Heart left ventricle (tissue), 13 donors: ENCODE results near the gene NOTCH3.

ENCODE experiments used
- CTCF ChIP-seq, 12 donors: fragments of 200-600 bp; sonication (generic) in 4 of 12; IDR thresholded peaks; one replicate each; pipeline versions ENCODE4 v1.5.0 to v1.8.0; 2018 to 2022; ENCODE audit warnings: antibody characterized with exemption in 12 of 12, mild to moderate bottlenecking in 5 of 12
- POLR2A ChIP-seq, 2 donors: fragments of 450-650 bp; IDR thresholded peaks; one replicate each; pipeline ENCODE4 v1.6.1; 2017; ENCODE audit warnings: antibody characterized with exemption in 2 of 2, mild to moderate bottlenecking in 2 of 2, moderate library complexity in 2 of 2
- donor health status: ischemic (EF 13 %, LVEDD 7.1; RV severe dilation, severe dysfunction).
- donor health status: DM: no; HTN: yes; CAD: no.
- donor health status: DM: no; HTN: no; CAD: no.
- donor health status: ischemic (EF 25% LVEDD 6.9; RV normal size, moderate dysfunction).
- donor health status: ischemic (EF 25% LVEDD 5.7; RV mildly dilated, moderate dysfunction).
- donor health status: ischemic (EF 35%, LVEDD 5.7; RV mildly dilated, moderate dysfunction).
- donor health status: nonischemic (EF 11% LVEDD 7.7; RV severe dilation, severe dysfunction).
- donor health status: DM: yes; HTN: yes; CAD: no.
- donor health status: PGD.
- donor health status: ischemic (EF 29% LVEDD 5.4; RV normal size, mild dysfunction).
- donor health status: nonischemic (EF 23%, LVEDD 6.1; RV moderate dilation, normal function).

- TF ChIP-seq CTCF (IDR thresholded peaks at IDR 0.05): no peak
- no peak for TF ChIP-seq POLR2A (IDR thresholded peaks at IDR 0.05)
Observed at GRCh38 chr19:15245370-15246197, 44.8 kb upstream of the NOTCH3 start.
